K562 (cell line): ENCODE results near the gene ADGRB3. TPM values are rescaled to one million over a fixed set of nuclear protein-coding genes. Genes with fewer than 3 reads are reported as not detected.

Experiments
- ATAC-seq: fragments of 200-7000 bp; cut with Tn5 transposase; 3 replicates; pipeline ENCODE4 v1.9.1; 2020; ENCODE audit warnings: moderate library complexity
- BruUV-seq: library from RNA; stranded (reverse); fragments of 400-500 nt; replicated peaks from 2 replicates; lab custom pipeline; 2021; lab: Mats Ljungman, UMichigan
- CTCF ChIA-PET: fragments of 300-600 bp; formaldehyde crosslinking; extraction: SDS; loops from one replicate; lab custom pipeline; 2021; ENCODE audit warnings: low intra/inter-chr PET ratio; lab: Yijun Ruan, JAX
- POLR2A ChIA-PET: fragments of 300-600, 350-650 bp; sonication (Branson Sonifier 250); formaldehyde crosslinking; extraction: SDS; loops from one replicate; lab custom pipeline; 2021; ENCODE audit warnings: antibody characterized with exemption, inconsistent platforms; lab: Yijun Ruan, JAX
- DNase-seq, 4 experiments: peaks; one replicate each; pipeline versions ENCODE4 v3.0.0 to v3.0.0-alpha.2; 2011 to 2018; ENCODE audit warnings: low spot score in 3 of 4, mixed read lengths in 3 of 4; ENCODE audit errors: extremely low read depth in 1 of 4
- FAIRE-seq: peaks from 2 replicates; lab custom pipeline; 2011; peaks lifted over from hg19 to GRCh38; lab: Jason Lieb, UNC
- H2AFZ ChIP-seq: 2 replicates; pipeline ENCODE4 v1.6.0; 2011; ENCODE audit warnings: low read depth, low read length, control low read depth, inconsistent platforms
- H3K27ac ChIP-seq: fragments of 200-600 bp; 3 replicates; pipeline ENCODE4 v1.8.0; 2011; ENCODE audit warnings: low read depth, mild to moderate bottlenecking, control low read depth, inconsistent platforms, low read length, moderate library complexity, mixed read lengths; ENCODE audit errors: extremely low read depth
- H3K27me3 ChIP-seq, 2 experiments: fragments of 300-600 bp in 1 of 2; 2 replicates in 1 of 2; 3 replicates in 1 of 2; pipeline versions ENCODE4 v1.6.0 to v1.8.0; 2011; ENCODE audit warnings: inconsistent platforms in 2 of 2, low read length in 2 of 2, mild to moderate bottlenecking in 1 of 2, mixed read lengths in 1 of 2, moderate library complexity in 1 of 2; ENCODE audit not compliant: control insufficient read depth in 2 of 2, insufficient read depth in 2 of 2
- H3K36me3 ChIP-seq: fragments of 300-600 bp; 3 replicates; pipeline ENCODE4 v1.8.0; 2011; ENCODE audit warnings: mild to moderate bottlenecking, low read length, inconsistent platforms; ENCODE audit not compliant: control insufficient read depth, insufficient read depth
- H3K4me1 ChIP-seq, 2 experiments: fragments of 200-600 bp in 1 of 2; replicated peaks in 1 of 2; 2 replicates in 1 of 2; 3 replicates in 1 of 2; pipeline versions ENCODE4 v1.5.1 to v1.8.0; 2011; ENCODE audit warnings: inconsistent platforms in 2 of 2, low read length in 2 of 2, mild to moderate bottlenecking in 1 of 2, mixed read lengths in 1 of 2, moderate library complexity in 1 of 2; ENCODE audit not compliant: control insufficient read depth in 2 of 2, insufficient read depth in 2 of 2
- H3K4me2 ChIP-seq: 2 replicates; pipeline ENCODE4 v1.6.1; 2011; ENCODE audit warnings: low read length, control low read depth, inconsistent platforms, mixed read lengths; ENCODE audit not compliant: insufficient read depth
- H3K4me3 ChIP-seq: fragments of 200-600 bp; sonication (generic), shearing (Covaris generic); 2 replicates; pipeline ENCODE4 v1.5.1; 2016; ENCODE audit warnings: control low read depth, inconsistent platforms
- H3K79me2 ChIP-seq: fragments of 200-600 bp; 3 replicates; pipeline ENCODE4 v1.8.0; 2011; ENCODE audit warnings: low read length, inconsistent platforms; ENCODE audit not compliant: control insufficient read depth, insufficient read depth
- H3K9ac ChIP-seq, 2 experiments: 2 replicates each; pipeline versions ENCODE4 v1.6.0 to v1.6.1; 2011; ENCODE audit warnings: low read depth in 2 of 2, low read length in 2 of 2, control low read depth in 1 of 2, inconsistent platforms in 1 of 2, mild to moderate bottlenecking in 1 of 2, mixed read lengths in 1 of 2; ENCODE audit not compliant: insufficient read depth in 1 of 2
- H3K9me1 ChIP-seq: one replicate; pipeline ENCODE4 v1.6.0; 2011; ENCODE audit warnings: inconsistent platforms, mild to moderate bottlenecking, low read length, moderate library complexity; ENCODE audit not compliant: control insufficient read depth, insufficient read depth
- H3K9me3 ChIP-seq: replicated peaks from 2 replicates; pipeline ENCODE4 v1.5.1; 2011; ENCODE audit warnings: low read depth, low read length, inconsistent platforms; ENCODE audit not compliant: control insufficient read depth, insufficient read depth
- H4K20me1 ChIP-seq: replicated peaks from 2 replicates; pipeline ENCODE4 v1.6.1; 2011; ENCODE audit warnings: low read length, inconsistent platforms, mixed read lengths; ENCODE audit not compliant: control insufficient read depth, insufficient read depth
- ARID1B ChIP-seq: fragments of 450-650 bp; IDR thresholded peaks from 2 replicates; pipeline ENCODE4 v1.6.1; 2016; ENCODE audit warnings: antibody characterized with exemption, mild to moderate bottlenecking, inconsistent platforms
- BHLHE40 ChIP-seq: IDR thresholded peaks from 2 replicates; pipeline ENCODE4 v1.6.1; 2011; ENCODE audit warnings: low read length, improper control_type of control experiment
- CHCHD3 ChIP-seq: fragments of 250-450 bp; sonication (Bioruptor Pico); IDR thresholded peaks from 2 replicates; pipeline ENCODE4 v2.1.2; 2022; ENCODE audit warnings: mild to moderate bottlenecking
- ELF2 ChIP-seq: fragments of 250-450 bp; sonication (Bioruptor Pico); IDR thresholded peaks from 2 replicates; pipeline ENCODE4 v1.5.0; 2021; ENCODE audit warnings: mild to moderate bottlenecking
- FOXJ2 ChIP-seq: fragments of 200-800 bp; sonication (Bioruptor generic); IDR thresholded peaks from 2 replicates; pipeline ENCODE4 v1.6.1; 2016; ENCODE audit warnings: missing genetic modification characterization, missing compliant biosample characterization
- HDAC3 ChIP-seq: fragments of 450-650 bp; IDR thresholded peaks from 2 replicates; pipeline ENCODE4 v1.6.1; 2018; ENCODE audit warnings: borderline replicate concordance, mild to moderate bottlenecking, moderate library complexity; ENCODE audit not compliant: partially characterized antibody
- HSF4 ChIP-seq: fragments of 250-450 bp; sonication (Bioruptor Pico); IDR thresholded peaks from 2 replicates; pipeline ENCODE4 v2.1.2; 2022; ENCODE audit warnings: mild to moderate bottlenecking, moderate library complexity, borderline replicate concordance
- MBD1 ChIP-seq: fragments of 250-450 bp; sonication (Bioruptor Pico); IDR thresholded peaks from 2 replicates; pipeline ENCODE4 v1.8.0; 2022; ENCODE audit warnings: inconsistent platforms
- RBM17 ChIP-seq: fragments of 200-400 bp; formaldehyde crosslinking; IDR thresholded peaks from 2 replicates; pipeline ENCODE4 v1.6.1; 2017; ENCODE audit warnings: low read depth, mild to moderate bottlenecking, low read length, borderline replicate concordance
- SFPQ ChIP-seq: fragments of 200-400 bp; formaldehyde crosslinking; IDR thresholded peaks from 2 replicates; pipeline ENCODE4 v1.6.1; 2017; ENCODE audit warnings: mild to moderate bottlenecking, low read depth, low read length, moderate library complexity
- ZBTB7A ChIP-seq: IDR thresholded peaks from 2 replicates; pipeline ENCODE4 v1.6.1; 2011; ENCODE audit warnings: low read depth, mild to moderate bottlenecking, low read length, moderate library complexity, borderline replicate concordance; ENCODE audit not compliant: control insufficient read depth
- ZNF239 ChIP-seq: fragments of 250-450 bp; sonication (Bioruptor Pico); IDR thresholded peaks from 2 replicates; pipeline ENCODE4 v1.4.0; 2020; ENCODE audit warnings: mild to moderate bottlenecking
- ZZZ3 ChIP-seq: fragments of 450-650 bp; IDR thresholded peaks from 2 replicates; pipeline ENCODE4 v1.6.1; 2016; ENCODE audit warnings: antibody characterized with exemption, mild to moderate bottlenecking, moderate library complexity
- WGBS: fragments of 100-300 bp; shearing (Covaris generic); methylation state at CpG from one replicate; pipeline ENCODE4 v1.1.6; 2016; ENCODE audit warnings: low coverage, mixed read lengths; ENCODE audit not compliant: insufficient coverage; ENCODE audit errors: missing lambda C conversion rate; 5-methylcytosine and 5-hydroxymethylcytosine counted together
- in situ Hi-C: fragments of 300-500 bp; cut with MboI; formaldehyde crosslinking; loops from 4 replicates; pipeline ENCODE4 v1.15.0; 2018; ENCODE audit warnings: inconsistent platforms, mixed read lengths
- intact Hi-C: fragments of 100-400 bp; cut with micrococcal nuclease; formaldehyde crosslinking; loops from 2 replicates; pipeline ENCODE4 v1.14.2; 2022
- polyA plus RNA-seq, 8 experiments: library from polyadenylated mRNA; depleted of rRNA in 4 of 8; stranded (reverse) in 5 of 8; unstranded in 3 of 8; fragments of >200 nt; fragmentation: Nextera tagmentation in 2 of 8; fragmentation: Illumina TruSeq in 1 of 8; extraction: Ambion mirVana in 2 of 8; extraction: Trizol in 1 of 8; gene quantifications; 2 replicates each; pipeline versions ENCODE4 v1.2.1 to v1.2.3, GENCODE V29; 2011 to 2014; ENCODE audit warnings: inconsistent platforms in 1 of 8, missing spikeins in 1 of 8
- total RNA-seq, 7 experiments: library from RNA; depleted of rRNA in 6 of 7; stranded (reverse); fragments of >200 nt in 6 of 7; fragmentation: Illumina TruSeq in 2 of 7; extraction: Trizol in 2 of 7; gene quantifications; 2 replicates each; pipeline versions ENCODE4 v1.2.1 to v1.2.3, GENCODE V29; 2011 to 2021; ENCODE audit warnings: low replicate concordance in 1 of 7

ADGRB3 gene
- total and polyA plus RNA-seq, 9 of the 15 experiments (the other 6 are each of a cell fraction or from before 2014, with no cell fraction given): 0.90 to 7.8 (median 2.4) TPM

- intact Hi-C loops: no loop called here
- Histone ChIP-seq H3K79me2 (no peaks in the 10 kb centered on the region), H4K20me1 (no peaks in the 10 kb centered on the region), H3K9ac (no peak overlapping the region), H3K9me3 (no peaks in the 10 kb centered on the region), H3K4me3 (no peak overlapping the region), H3K9me1 (no peaks in the 10 kb centered on the region), H3K4me1 (no peaks in the 10 kb centered on the region), H3K27ac (no peak overlapping the region), H2AFZ (no peak overlapping the region), H3K27me3 (no peaks in the 10 kb centered on the region), H3K36me3 (no peaks in the 10 kb centered on the region), H3K4me2 (no peak overlapping the region)
- in situ Hi-C loops: no loop called here
- no TSS peak for BruUV-seq
- FAIRE-seq: no peak
- ChIA-PET POLR2A (no interaction called here), CTCF (no interaction called here)
- ATAC-seq: no peak
- WGBS: 4% methylated on average over 1 of the region's 1 CpG
- no peak for DNase-seq
- TF ChIP-seq ZNF239 (CRISPR knock-in tag): no peak
- TF ChIP-seq ARID1B: no peak
- TF ChIP-seq BHLHE40: no peak
- TF ChIP-seq, all 486 proteins: peak for 0
Observed at GRCh38 chr6:69340196-69340595, 705.1 kb downstream of the ADGRB3 start.

GRCh38 chr6:69343851-69344250 lies 708.8 kb downstream of the ADGRB3 start:
- Histone ChIP-seq H3K4me3 (no peak overlapping the region), H3K9ac (no peak overlapping the region), H3K4me2 (no peak overlapping the region), H3K36me3 (no peaks in the 10 kb centered on the region), H3K27me3 (no peaks in the 10 kb centered on the region), H3K79me2 (no peaks in the 10 kb centered on the region), H3K9me1 (no peaks in the 10 kb centered on the region), H3K4me1 (no peaks in the 10 kb centered on the region), H3K27ac (no peak overlapping the region), H2AFZ (no peak overlapping the region), H4K20me1 (no peaks in the 10 kb centered on the region), H3K9me3 (no peaks in the 10 kb centered on the region)
- intact Hi-C loops: no loop called here
- in situ Hi-C loops: no loop called here
- WGBS: 0% methylated on average over 2 of the region's 2 CpGs
- ATAC-seq: no peak
- BruUV-seq: no TSS peak
- CTCF ChIA-PET: no interaction called here
- no peak for FAIRE-seq
- POLR2A ChIA-PET: no interaction called here
- no peak for DNase-seq
- TF ChIP-seq HDAC3 (no peak), FOXJ2 (tag) (no peak), ELF2 (CRISPR knock-in tag) (no peak), ZZZ3 (no peak), HSF4 (no peak), ZBTB7A (no peak), CHCHD3 (no peak), SFPQ (no peak), RBM17 (no peak), MBD1 (no peak)
